ENCODE measurements around the gene DNAJB13. TPM values are rescaled to one million over a fixed set of nuclear protein-coding genes. Genes with fewer than 3 reads are reported as not detected.
"Not testable (repeated sequence)": the region's sequence is repeated elsewhere in the genome, so short reads cannot be mapped to it uniquely, and the experiment has no call there.

The DNAJB13 gene
- total RNA-seq, 2 experiments from 2014 or later = not detected

DNA sequence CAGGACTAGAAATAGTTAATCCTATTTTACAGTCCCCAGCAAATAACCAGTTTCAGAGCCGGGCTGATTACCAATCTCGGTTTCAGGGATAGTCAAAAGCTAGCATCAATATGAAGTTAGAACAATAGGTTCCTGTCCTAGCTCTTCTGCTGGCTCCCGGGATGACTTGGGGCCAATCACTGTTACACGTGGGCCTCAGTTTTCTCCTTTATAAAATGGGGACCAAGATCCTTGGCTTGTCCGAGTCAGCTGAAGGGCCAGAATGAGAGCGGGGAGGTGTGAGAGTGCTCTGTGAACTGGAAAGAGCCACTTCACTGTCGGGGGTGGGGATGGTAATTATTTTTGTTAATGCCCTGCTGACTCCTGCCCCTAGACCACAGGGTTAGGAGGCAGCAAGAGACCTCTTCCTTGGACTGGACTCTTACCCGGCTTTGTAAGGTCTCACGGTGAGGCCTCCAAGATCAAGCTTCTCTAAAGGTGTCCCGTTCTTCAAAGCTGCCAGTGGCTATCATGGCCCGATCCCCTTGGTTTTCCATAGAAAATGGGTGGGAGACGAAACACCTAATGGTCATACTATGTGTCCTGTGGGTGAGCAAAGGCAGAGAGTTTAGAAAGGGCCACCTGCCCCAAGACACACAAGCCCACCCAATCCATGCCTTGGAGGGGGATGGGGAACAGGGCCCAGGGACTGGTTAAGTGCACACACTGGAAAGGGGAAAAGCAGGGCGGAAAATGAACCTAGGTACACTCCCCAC, 30.4 kb downstream of the DNAJB13 start:
- no peaks in the 10 kb centered on the region for H3K27me3 Mint-ChIP-seq (ENCODE audit: low read depth)
- H3K9me3 Mint-ChIP-seq (ENCODE audit: insufficient read depth) = no peaks in the 10 kb centered on the region
- peak overlapping the region; percentile 95 for H3K27ac Mint-ChIP-seq
- CTCF ChIA-PET = interaction anchor here (1.0 to 4.3 kb wide), 11 partner anchors 9 to 190 kb away, joined by 3 to 29 read pairs (median 5); partner anchors contain the start of genes C2CD3 and PPME1
- ATAC-seq (no peak), DNase-seq (no peak)
- H3K4me3 Mint-ChIP-seq = peak overlapping the region; percentile 87
- POLR2A ChIA-PET = interaction anchor here (1.1 to 10.0 kb wide), 10 partner anchors 11 to 190 kb away, joined by 4 to 187 read pairs (median 14); partner anchors contain the start of genes C2CD3, PPME1 and UCP3
- peaks cover 65% of the 10 kb centered on the region for H3K4me1 Mint-ChIP-seq (ENCODE audit: low read depth)
- peaks cover 62% of the 10 kb centered on the region for H3K36me3 Mint-ChIP-seq (ENCODE audit: low read depth)

DNA sequence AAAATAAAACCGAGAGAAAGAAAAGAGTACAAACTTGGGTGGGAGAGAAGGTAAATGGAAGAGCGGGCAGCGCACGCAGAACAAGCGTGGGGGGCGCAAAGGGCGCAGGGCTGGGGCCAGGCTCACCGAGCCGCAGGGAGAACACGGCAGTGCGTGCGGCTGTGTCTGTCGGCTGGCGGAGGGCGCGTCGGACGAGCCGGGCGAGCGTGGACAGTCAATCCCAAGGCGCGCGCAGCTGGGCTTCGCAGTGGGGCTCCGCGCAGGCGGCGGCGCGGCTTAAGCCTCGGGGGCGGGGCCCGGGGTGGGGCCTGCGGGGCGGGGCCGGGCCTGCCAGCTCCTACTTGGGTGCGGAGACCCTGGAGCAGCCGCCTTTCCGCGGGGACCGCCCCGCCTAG, 31.8 kb downstream of the DNAJB13 start, which contains the start of gene UCP2:
Gene UCP2, minus strand, starts transcription at position 249 of the 395 bp plus-strand sequence. CDS start 4,465 bp downstream, outside the sequence.
- Mint-ChIP-seq H3K4me1 (ENCODE audit: low read depth) (peaks cover 53% of the 10 kb centered on the region), H3K9me3 (ENCODE audit: insufficient read depth) (no peaks in the 10 kb centered on the region), H3K36me3 (ENCODE audit: low read depth) (peaks cover 48% of the 10 kb centered on the region), H3K27me3 (ENCODE audit: low read depth) (no peaks in the 10 kb centered on the region), H3K4me3 (peak within 1 kb of the TSS; percentile 87), H3K27ac (peak within 1 kb of the TSS; percentile 95)
- ChIA-PET CTCF (interaction anchor here (0.9 to 4.3 kb wide), 8 partner anchors 10 to 188 kb away, joined by 3 to 20 read pairs (median 4); partner anchors contain the start of genes C2CD3 and PPME1), POLR2A (interaction anchor here (0.8 to 10.0 kb wide), 14 partner anchors 11 to 189 kb away, joined by 3 to 187 read pairs (median 7); partner anchors contain the start of genes C2CD3, COA4, PAAF1 and PPME1)
- peak; percentile 70 for ATAC-seq
- DNase-seq = peak; percentile 89

DNA sequence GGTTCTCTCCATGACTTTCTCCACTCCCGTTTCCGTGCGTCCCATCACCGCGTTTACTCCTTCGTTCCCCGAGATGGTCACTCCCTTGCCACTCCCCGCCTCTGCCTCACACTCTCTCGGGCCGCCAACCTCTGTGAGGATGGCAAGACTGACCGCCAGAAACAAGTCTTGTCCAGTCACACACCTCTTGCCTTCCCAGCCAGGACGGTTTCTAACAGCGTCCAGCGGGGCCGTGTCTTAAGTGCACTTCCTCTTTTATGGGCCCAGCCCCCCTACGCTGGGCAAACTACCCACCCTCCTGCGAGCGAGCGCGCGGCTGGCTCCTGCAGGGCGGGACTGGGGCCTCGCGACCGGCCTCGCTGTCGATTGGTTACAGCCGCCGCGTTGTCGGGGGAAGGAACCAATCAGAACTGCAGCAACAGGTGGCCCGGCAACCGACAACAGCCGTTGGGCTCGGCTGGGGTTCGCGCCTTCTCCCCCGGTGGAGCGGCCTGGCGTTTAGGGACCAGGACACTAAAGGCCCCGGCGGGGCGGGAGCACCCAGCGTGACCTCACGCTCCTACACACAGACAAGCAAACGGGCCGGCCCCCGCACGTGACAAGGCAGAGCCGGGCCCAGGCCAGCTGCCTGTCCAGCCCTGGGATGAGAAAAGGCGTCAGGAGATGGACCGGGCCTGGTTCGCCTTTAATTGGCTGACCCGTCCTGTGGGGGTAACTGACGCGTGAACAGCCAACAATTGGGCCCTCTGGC, 32.3 kb downstream of the DNAJB13 start:
- Mint-ChIP-seq H3K4me1 (ENCODE audit: low read depth) (peaks cover 47% of the 10 kb centered on the region), H3K27ac (peak overlapping the region; percentile 95), H3K4me3 (peak overlapping the region; percentile 87), H3K27me3 (ENCODE audit: low read depth) (no peaks in the 10 kb centered on the region), H3K36me3 (ENCODE audit: low read depth) (peaks cover 43% of the 10 kb centered on the region), H3K9me3 (ENCODE audit: insufficient read depth) (no peaks in the 10 kb centered on the region)
- POLR2A ChIA-PET = interaction anchor here (0.8 to 10.0 kb wide), 15 partner anchors 11 to 188 kb away, joined by 3 to 187 read pairs (median 6); partner anchors contain the start of genes C2CD3, PPME1 and UCP3
- DNase-seq (peak; percentile 97), ATAC-seq (peak; percentile 80)
- CTCF ChIA-PET = interaction anchor here (0.9 to 3.6 kb wide), 5 partner anchors 11 to 98 kb away, joined by 3 to 17 read pairs (median 4); no protein-coding TSS in a partner anchor

DNA sequence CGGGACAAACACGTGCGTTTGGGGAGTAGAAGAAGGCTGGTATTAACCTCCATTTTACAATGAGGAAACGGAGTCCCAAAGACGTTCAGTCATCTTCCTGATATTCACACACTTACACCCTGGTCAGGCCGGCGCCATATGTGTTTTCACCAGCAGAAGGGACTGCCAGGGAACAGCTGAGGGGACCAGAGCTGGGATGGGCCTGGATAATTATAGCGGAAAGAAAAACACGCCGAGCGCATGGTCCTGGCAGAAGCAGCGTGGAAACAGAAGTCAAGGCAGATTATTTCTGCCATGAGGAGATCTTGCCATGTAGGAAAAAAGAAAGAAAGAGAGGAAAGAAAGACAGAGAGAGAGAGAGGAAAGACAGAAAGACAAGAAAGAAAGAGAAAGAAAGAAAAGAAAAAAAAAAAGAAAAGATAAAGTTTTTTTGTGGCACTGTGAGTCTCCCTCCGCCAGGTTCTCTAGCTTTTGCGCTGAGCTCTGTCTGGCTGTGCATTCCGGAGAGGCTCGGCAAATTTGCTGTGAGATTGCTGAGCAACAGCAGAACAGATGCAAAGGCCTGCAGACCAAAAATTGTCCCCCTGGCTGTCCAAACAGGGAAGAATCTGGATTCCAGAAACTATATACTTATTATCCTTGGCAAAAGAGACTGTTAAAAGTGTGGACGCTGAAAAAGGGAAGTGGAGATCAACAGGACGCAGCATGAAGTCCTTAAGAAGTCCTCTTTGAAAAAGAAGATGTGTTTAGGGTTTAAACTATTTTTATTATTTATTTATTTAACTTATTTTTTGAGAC, 33.1 kb downstream of the DNAJB13 start:
- CTCF ChIA-PET = interaction anchor here (2.6 kb wide), 1 partner anchor 10 kb away, joined by 16 read pairs; no protein-coding TSS in a partner anchor
- Mint-ChIP-seq H3K9me3 (ENCODE audit: insufficient read depth) (no peaks in the 10 kb centered on the region), H3K27ac (peak overlapping the region; percentile 95), H3K27me3 (ENCODE audit: low read depth) (no peaks in the 10 kb centered on the region), H3K36me3 (ENCODE audit: low read depth) (peaks cover 35% of the 10 kb centered on the region), H3K4me3 (peak overlapping the region; percentile 87), H3K4me1 (ENCODE audit: low read depth) (peaks cover 40% of the 10 kb centered on the region)
- POLR2A ChIA-PET = interaction anchor here (0.6 to 10.0 kb wide), 8 partner anchors 10 to 509 kb away, joined by 3 to 187 read pairs (median 15); partner anchors contain the start of genes C2CD3 and PPME1
- peak; percentile 45 for DNase-seq
- ATAC-seq = no peak

DNA sequence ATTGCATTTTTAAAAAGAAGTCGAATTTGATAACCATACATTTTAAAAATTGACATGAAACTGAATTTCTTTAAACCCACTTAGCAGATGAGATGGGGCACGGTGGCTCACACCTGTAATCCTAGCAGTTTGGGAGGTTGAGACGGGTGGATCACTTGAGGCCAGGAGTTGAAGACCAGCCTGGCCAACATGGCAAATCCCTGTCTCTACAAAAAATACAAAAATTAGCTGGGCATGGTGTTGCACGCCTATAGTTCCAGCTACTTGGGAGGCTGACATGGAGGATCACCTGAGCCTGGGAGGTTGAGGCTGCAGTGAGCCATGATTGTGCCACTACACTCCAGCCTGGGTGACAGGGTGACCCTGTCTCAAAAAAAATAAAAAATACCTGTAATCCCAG, 34.8 kb downstream of the DNAJB13 start:
- ATAC-seq; H3K4me3 Mint-ChIP-seq; DNase-seq; H3K9me3 Mint-ChIP-seq (ENCODE audit: insufficient read depth); H3K27me3 Mint-ChIP-seq (ENCODE audit: low read depth); H3K27ac Mint-ChIP-seq: not testable (repeated sequence)
- POLR2A ChIA-PET = interaction anchor here (10.0 kb wide), 1 partner anchor 8 kb away, joined by 187 read pairs; no protein-coding TSS in a partner anchor
- Mint-ChIP-seq H3K36me3 (ENCODE audit: low read depth) (peaks cover 19% of the 10 kb centered on the region), H3K4me1 (ENCODE audit: low read depth) (peaks cover 24% of the 10 kb centered on the region)
- CTCF ChIA-PET = interaction anchor here (0.9 to 2.6 kb wide), 4 partner anchors 9 to 40 kb away, joined by 3 to 16 read pairs (median 3); no protein-coding TSS in a partner anchor

DNA sequence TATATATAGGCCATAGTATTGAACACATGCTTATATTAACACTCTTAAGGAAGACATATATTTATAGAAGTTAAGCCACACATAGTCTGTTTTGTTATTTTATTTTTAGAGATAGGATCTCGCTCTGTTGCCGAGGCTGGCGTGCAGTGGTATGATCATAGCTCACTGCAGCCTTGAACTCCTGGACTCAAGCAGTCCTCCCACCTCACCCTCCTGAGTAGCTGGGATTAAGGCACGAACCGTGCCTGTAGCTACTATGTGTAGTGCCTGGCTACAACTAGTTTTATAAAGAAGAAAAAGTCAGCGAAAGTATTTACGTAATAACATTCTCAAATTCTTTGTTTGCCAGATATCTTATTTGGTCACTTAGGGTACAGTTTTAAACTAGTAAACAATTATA, 37.4 kb downstream of the DNAJB13 start:
- POLR2A ChIA-PET = no interaction called here
- CTCF ChIA-PET = interaction anchor here (0.6 to 1.0 kb wide), 2 partner anchors 8 to 9 kb away, joined by 3 to 4 read pairs; no protein-coding TSS in a partner anchor
- Mint-ChIP-seq H3K9me3 (ENCODE audit: insufficient read depth) (no peaks in the 10 kb centered on the region), H3K36me3 (ENCODE audit: low read depth) (no peaks in the 10 kb centered on the region), H3K27ac (no peak overlapping the region), H3K4me3 (no peak overlapping the region), H3K4me1 (ENCODE audit: low read depth) (peaks cover 34% of the 10 kb centered on the region), H3K27me3 (ENCODE audit: low read depth) (no peaks in the 10 kb centered on the region)
- no peak for ATAC-seq
- DNase-seq = no peak

DNA sequence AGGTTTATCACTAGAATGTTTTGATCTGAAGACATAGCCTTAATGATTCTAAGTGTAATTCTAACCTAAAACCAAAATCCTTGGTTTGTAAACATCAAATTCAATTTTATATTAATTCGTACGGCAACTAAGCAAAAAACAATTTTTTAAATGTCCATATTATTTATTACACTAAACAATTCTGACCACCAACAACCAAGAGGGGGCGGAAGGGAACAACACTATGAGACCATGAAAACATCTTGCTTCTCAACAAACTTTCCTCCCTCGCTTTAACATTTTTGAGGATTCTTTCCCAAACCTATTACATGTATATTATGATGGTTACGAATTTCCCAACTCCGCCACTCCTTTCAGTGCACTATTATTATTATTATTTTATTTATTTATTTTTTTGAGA, 38.3 kb downstream of the DNAJB13 start:
- H3K27ac Mint-ChIP-seq = no peak overlapping the region
- DNase-seq = peak; percentile 49
- peaks cover 26% of the 10 kb centered on the region for H3K4me1 Mint-ChIP-seq (ENCODE audit: low read depth)
- ATAC-seq = no peak
- H3K27me3 Mint-ChIP-seq (ENCODE audit: low read depth) = no peaks in the 10 kb centered on the region
- no peaks in the 10 kb centered on the region for H3K36me3 Mint-ChIP-seq (ENCODE audit: low read depth)
- ChIA-PET POLR2A (interaction anchor here (9.6 kb wide), 1 partner anchor 6 kb away, joined by 187 read pairs; the partner anchor contains the start of gene UCP2), CTCF (interaction anchor here (1.0 to 1.9 kb wide), 2 partner anchors 9 to 16 kb away, joined by 4 read pairs; no protein-coding TSS in a partner anchor)
- no peak overlapping the region for H3K4me3 Mint-ChIP-seq
- H3K9me3 Mint-ChIP-seq (ENCODE audit: insufficient read depth) = no peaks in the 10 kb centered on the region

DNA sequence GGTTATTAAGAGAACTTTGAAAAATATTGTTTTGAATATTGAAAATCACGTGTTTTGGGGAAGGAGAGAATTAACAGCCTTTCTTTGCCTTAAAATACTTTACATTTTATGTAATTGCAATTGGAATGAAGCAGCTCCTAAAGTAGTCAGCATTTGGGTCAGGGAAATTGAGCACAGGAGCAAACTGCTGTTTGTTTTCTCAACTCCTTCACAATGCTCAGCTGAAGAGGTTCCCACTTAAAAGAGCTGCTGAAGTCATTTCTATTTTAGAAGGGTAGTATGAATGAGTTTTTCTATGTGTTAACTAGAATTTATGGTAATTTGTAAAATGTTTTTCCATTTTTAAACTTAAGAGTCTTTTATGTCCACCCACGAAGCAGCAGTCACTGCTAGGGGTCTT, 39.9 kb downstream of the DNAJB13 start:
- no peaks in the 10 kb centered on the region for H3K9me3 Mint-ChIP-seq (ENCODE audit: insufficient read depth)
- no peak overlapping the region for H3K4me3 Mint-ChIP-seq
- no peak overlapping the region for H3K27ac Mint-ChIP-seq
- H3K27me3 Mint-ChIP-seq (ENCODE audit: low read depth) = no peaks in the 10 kb centered on the region
- CTCF ChIA-PET = interaction anchor here (0.7 to 1.9 kb wide), 3 partner anchors 11 to 242 kb away, joined by 3 to 4 read pairs (median 3); no protein-coding TSS in a partner anchor
- H3K36me3 Mint-ChIP-seq (ENCODE audit: low read depth) = no peaks in the 10 kb centered on the region
- peaks cover 33% of the 10 kb centered on the region for H3K4me1 Mint-ChIP-seq (ENCODE audit: low read depth)
- no peak for ATAC-seq
- POLR2A ChIA-PET = interaction anchor here (9.6 kb wide), 1 partner anchor 8 kb away, joined by 187 read pairs; the partner anchor contains the start of gene UCP2
- DNase-seq = no peak

DNA sequence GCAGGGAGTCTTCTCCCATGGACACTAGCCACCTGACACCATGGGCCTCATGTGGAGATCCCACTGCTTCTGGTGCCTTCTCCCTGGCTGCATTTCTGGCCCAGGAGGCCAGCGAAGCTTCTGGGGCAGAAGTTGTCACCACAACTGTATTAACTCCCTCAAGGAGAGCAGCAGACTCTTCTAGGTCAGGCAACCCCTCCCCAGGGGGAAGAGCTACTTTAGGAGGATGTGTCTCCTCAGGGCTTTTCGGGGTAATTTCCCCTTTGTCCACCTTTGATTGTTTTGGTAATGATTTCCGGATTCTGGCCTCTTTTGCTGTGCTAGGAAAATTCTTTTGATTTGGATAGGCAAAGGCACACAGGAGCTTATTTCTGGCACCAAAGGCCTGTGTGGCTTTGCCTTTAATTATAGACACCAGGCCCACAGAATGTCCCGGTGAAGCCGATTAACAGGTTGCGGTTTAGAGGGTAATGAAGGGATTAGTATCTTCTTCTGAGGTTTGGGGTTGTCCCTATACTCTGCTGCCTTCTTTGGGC, 40.7 kb downstream of the DNAJB13 start:
- Mint-ChIP-seq H3K27me3 (ENCODE audit: low read depth) (no peaks in the 10 kb centered on the region), H3K36me3 (ENCODE audit: low read depth) (no peaks in the 10 kb centered on the region), H3K9me3 (ENCODE audit: insufficient read depth) (no peaks in the 10 kb centered on the region), H3K4me3 (no peak overlapping the region), H3K27ac (no peak overlapping the region), H3K4me1 (ENCODE audit: low read depth) (peaks cover 41% of the 10 kb centered on the region)
- ChIA-PET CTCF (interaction anchor here (1.1 to 1.9 kb wide), 2 partner anchors 13 to 241 kb away, joined by 3 to 4 read pairs; no protein-coding TSS in a partner anchor), POLR2A (interaction anchor here (9.6 kb wide), 1 partner anchor 9 kb away, joined by 187 read pairs; the partner anchor contains the start of gene UCP2)
- ATAC-seq = no peak
- DNase-seq = no peak

DNA sequence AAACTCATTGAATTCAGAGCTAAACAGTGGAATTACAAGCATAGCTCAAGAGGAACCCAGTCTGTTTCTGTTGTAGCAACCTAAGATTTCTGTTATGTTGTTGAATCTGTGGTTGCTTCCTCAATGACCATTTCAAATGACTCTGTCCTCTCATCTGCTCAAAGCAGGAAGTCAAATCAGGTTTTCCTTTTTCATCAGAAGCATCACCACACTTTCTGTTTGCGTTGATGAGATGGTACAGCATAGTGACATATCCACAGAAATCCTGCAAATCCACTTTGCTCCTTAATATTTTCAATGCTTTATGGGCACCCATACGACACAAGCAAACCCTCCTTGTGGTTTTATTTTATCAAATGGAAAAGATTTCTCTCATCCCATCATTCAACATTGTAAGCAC, 44.4 kb downstream of the DNAJB13 start:
- ATAC-seq (peak; percentile 79), DNase-seq (peak; percentile 56)
- CTCF ChIA-PET = interaction anchor here (1.0 to 2.4 kb wide), 11 partner anchors 10 to 394 kb away, joined by 3 to 20 read pairs (median 5); partner anchors contain the start of genes C2CD3, PPME1 and UCP2
- peaks cover 4% of the 10 kb centered on the region for H3K36me3 Mint-ChIP-seq (ENCODE audit: low read depth)
- H3K27me3 Mint-ChIP-seq (ENCODE audit: low read depth) = no peaks in the 10 kb centered on the region
- POLR2A ChIA-PET = interaction anchor here (1.0 to 9.6 kb wide), 12 partner anchors 10 to 176 kb away, joined by 3 to 187 read pairs (median 6); partner anchors contain the start of genes C2CD3, PPME1, UCP2 and UCP3
- H3K4me1 Mint-ChIP-seq (ENCODE audit: low read depth) = peaks cover 70% of the 10 kb centered on the region
- H3K4me3 Mint-ChIP-seq = peak overlapping the region; percentile 72
- peak overlapping the region; percentile 94 for H3K27ac Mint-ChIP-seq
- H3K9me3 Mint-ChIP-seq (ENCODE audit: insufficient read depth) = no peaks in the 10 kb centered on the region

All from activated CD8-positive, alpha-beta T cell treated with anti-CD3 and anti-CD28 coated beads, Interleukin-2, amount 10 ng/mL, durations not matched to agents 7 days and 5 days (primary cell).